HepG2 (cell line): ENCODE results near the gene MMS19. TPM values are rescaled to one million over a fixed set of nuclear protein-coding genes. Genes with fewer than 3 reads are reported as not detected.

Source experiments
- ATAC-seq: fragments of 200-7000 bp; cut with Tn5 transposase; 3 replicates; pipeline ENCODE4 v1.9.1; 2020; ENCODE audit warnings: mild to moderate bottlenecking, moderate library complexity
- BruUV-seq: library from RNA; stranded (reverse); fragments of 400-500 nt; replicated peaks from 2 replicates; lab custom pipeline; 2021; lab: Mats Ljungman, UMichigan
- CTCF ChIA-PET: fragments of 300-600 bp; formaldehyde crosslinking; extraction: SDS; loops from one replicate; lab custom pipeline; 2021; ENCODE audit warnings: low total read pairs, inconsistent platforms, low intra/inter-chr PET ratio; lab: Yijun Ruan, JAX
- POLR2A ChIA-PET: fragments of 350-600 bp; sonication (Branson Sonifier 250); formaldehyde crosslinking; loops from one replicate; lab custom pipeline; 2020; ENCODE audit warnings: antibody characterized with exemption, inconsistent platforms; lab: Yijun Ruan, JAX
- DNase-seq: peaks from one replicate; pipeline ENCODE4 v3.0.0-alpha.2; 2015; ENCODE audit warnings: low spot score
- FAIRE-seq: peaks from 3 replicates; lab custom pipeline; 2011; peaks lifted over from hg19 to GRCh38; lab: Jason Lieb, UNC
- H2AFZ ChIP-seq: one replicate; pipeline ENCODE4 v1.6.1; 2011; ENCODE audit warnings: low read length, inconsistent platforms
- H3K27ac ChIP-seq: fragments of 300-600 bp; 3 replicates; pipeline ENCODE4 v1.8.0; 2011; ENCODE audit warnings: mixed run types, mild to moderate bottlenecking, mixed read lengths, low read length, inconsistent platforms; ENCODE audit not compliant: insufficient read depth; ENCODE audit errors: extremely low read length
- H3K27me3 ChIP-seq, 2 experiments: fragments of 200-600 bp in 1 of 2; 2 replicates in 1 of 2; 3 replicates in 1 of 2; pipeline versions ENCODE4 v1.6.0 to v1.8.0; 2011; ENCODE audit warnings: low read length in 2 of 2, mild to moderate bottlenecking in 2 of 2, moderate library complexity in 2 of 2, inconsistent platforms in 1 of 2; ENCODE audit not compliant: insufficient read depth in 2 of 2, control insufficient read depth in 1 of 2
- H3K36me3 ChIP-seq, 2 experiments: fragments of 200-600 bp in 1 of 2; replicated peaks in 1 of 2; 2 replicates in 1 of 2; 3 replicates in 1 of 2; pipeline versions ENCODE4 v1.5.1 to v1.8.0; 2011; ENCODE audit warnings: low read length in 2 of 2, inconsistent platforms in 1 of 2; ENCODE audit not compliant: insufficient read depth in 2 of 2, control insufficient read depth in 1 of 2
- H3K4me1 ChIP-seq: 2 replicates; pipeline ENCODE4 v1.5.1; 2012; ENCODE audit warnings: low read length, inconsistent platforms; ENCODE audit not compliant: insufficient read depth
- H3K4me2 ChIP-seq: 2 replicates; pipeline ENCODE4 v1.6.0; 2011; ENCODE audit warnings: low read depth, low read length, inconsistent platforms
- H3K4me3 ChIP-seq, 3 experiments: fragments of 200-600 bp in 1 of 3; sonication (generic), shearing (Covaris generic) in 1 of 3; replicated peaks in 1 of 3; 2 replicates each; pipeline ENCODE4 v1.5.1; 2011 to 2016; ENCODE audit warnings: low read length in 3 of 3, inconsistent platforms in 2 of 3, low read depth in 2 of 3, mild to moderate bottlenecking in 2 of 3, control low read depth in 1 of 3, mixed read lengths in 1 of 3; ENCODE audit not compliant: insufficient read depth in 1 of 3
- H3K79me2 ChIP-seq: one replicate; pipeline ENCODE4 v1.6.1; 2011; ENCODE audit warnings: low read length, inconsistent platforms; ENCODE audit not compliant: insufficient read depth
- H3K9ac ChIP-seq: 2 replicates; pipeline ENCODE4 v1.6.0; 2011; ENCODE audit warnings: mild to moderate bottlenecking, low read depth, low read length, inconsistent platforms; ENCODE audit not compliant: insufficient read depth
- H3K9me3 ChIP-seq: 2 replicates; pipeline ENCODE4 v1.5.1; 2012; ENCODE audit warnings: mild to moderate bottlenecking, low read length
- H4K20me1 ChIP-seq: 2 replicates; pipeline ENCODE4 v1.6.0; 2011; ENCODE audit warnings: inconsistent platforms, mild to moderate bottlenecking, low read length, moderate library complexity; ENCODE audit not compliant: insufficient read depth
- FOSL1 ChIP-seq: sonication (generic); formaldehyde crosslinking; IDR thresholded peaks from 2 replicates; pipeline ENCODE4 v1.9.0; 2021; ENCODE audit warnings: missing genetic modification reagents, borderline replicate concordance
- HNRNPLL ChIP-seq: fragments of 200-400 bp; formaldehyde crosslinking; IDR thresholded peaks from 2 replicates; pipeline ENCODE4 v1.6.1; 2017; ENCODE audit warnings: mild to moderate bottlenecking, low read depth, low read length; ENCODE audit not compliant: poor library complexity, severe bottlenecking
- NR2F6 ChIP-seq, 2 experiments: IDR thresholded peaks; 2 replicates each; pipeline ENCODE4 v1.6.1; 2016; ENCODE audit warnings: antibody characterized with exemption in 1 of 2, mild to moderate bottlenecking in 1 of 2
- SMC3 ChIP-seq: IDR thresholded peaks from 2 replicates; pipeline ENCODE4 v1.6.1; 2011; ENCODE audit warnings: low read length, improper control_type of control experiment
- ZNF317 ChIP-seq: sonication (generic); formaldehyde crosslinking; IDR thresholded peaks from 2 replicates; pipeline ENCODE4 v1.5.0; 2020; ENCODE audit warnings: mild to moderate bottlenecking, missing genetic modification reagents
- ZNF746 ChIP-seq: sonication (generic); formaldehyde crosslinking; IDR thresholded peaks from 2 replicates; pipeline ENCODE4 v1.8.0; 2022; ENCODE audit warnings: mild to moderate bottlenecking, missing genetic modification reagents
- ZNF747 ChIP-seq: sonication (generic); formaldehyde crosslinking; IDR thresholded peaks from 2 replicates; pipeline ENCODE4 v1.8.1; 2023; ENCODE audit warnings: missing genetic modification reagents, mild to moderate bottlenecking, borderline replicate concordance
- whole genome bisulfite sequencing: methylation state at CpG from one replicate; pipeline ENCODE4 v1.1.6; 2017; ENCODE audit warnings: low lambda C conversion rate; 5-methylcytosine and 5-hydroxymethylcytosine counted together
- in situ Hi-C: cut with HindIII; loops from 2 replicates; pipeline ENCODE4 v1.10.0; 2017; ENCODE audit warnings: low pct_unique_long_range_greater_than_20kb; ENCODE audit not compliant: extremely low pct_ligation_motif_present
- intact Hi-C: fragments of 100-400 bp; cut with micrococcal nuclease; formaldehyde crosslinking; loops from one replicate; pipeline ENCODE4 v1.10.0; 2022; ENCODE audit not compliant: unreplicated experiment
- polyA plus RNA-seq, 8 experiments: library from polyadenylated mRNA; depleted of rRNA in 3 of 8; stranded (reverse) in 7 of 8; unstranded in 1 of 8; fragments of >200 nt; fragmentation: Illumina TruSeq in 4 of 8; extraction: Trizol in 4 of 8; gene quantifications; 2 replicates each; pipeline versions ENCODE4 v1.2.1 to v1.2.3, GENCODE V29; 2011 to 2016; ENCODE audit warnings: low read depth in 4 of 8, missing spikeins in 1 of 8, mixed read lengths in 1 of 8; ENCODE audit not compliant: insufficient read depth in 1 of 8
- total RNA-seq, 5 experiments: library from RNA; depleted of rRNA; stranded (reverse); fragments of >200 nt; fragmentation: Illumina TruSeq; extraction: Trizol; gene quantifications; 2 replicates each; pipeline ENCODE4 v1.2.3, GENCODE V29; 2016; ENCODE audit warnings: low read depth in 1 of 5
- TF ChIP-seq, protein P1 (sequence below): sonication (generic); formaldehyde crosslinking; IDR thresholded peaks from 2 replicates; pipeline ENCODE4 v1.5.1; 2020; ENCODE audit warnings: missing genetic modification reagents, mild to moderate bottlenecking, borderline replicate concordance
- TF ChIP-seq, protein P2 (sequence below): sonication (generic); formaldehyde crosslinking; IDR thresholded peaks from 2 replicates; pipeline ENCODE4 v1.5.0; 2020; ENCODE audit warnings: missing genetic modification reagents
- TF ChIP-seq, protein P3 (sequence below): sonication (generic); formaldehyde crosslinking; IDR thresholded peaks from 2 replicates; pipeline ENCODE4 v1.4.0; 2020; ENCODE audit warnings: missing genetic modification reagents, mild to moderate bottlenecking, borderline replicate concordance
- TF ChIP-seq, protein P4 (sequence below): sonication (generic); formaldehyde crosslinking; IDR thresholded peaks from 2 replicates; pipeline ENCODE4 v1.5.0; 2020; ENCODE audit warnings: mild to moderate bottlenecking, missing genetic modification reagents

Gene MMS19
- total and polyA plus RNA-seq, 2 of the 13 experiments (the other 11 are each of a cell fraction or from before 2014, with no cell fraction given): 76.4 to 107 TPM

DNA sequence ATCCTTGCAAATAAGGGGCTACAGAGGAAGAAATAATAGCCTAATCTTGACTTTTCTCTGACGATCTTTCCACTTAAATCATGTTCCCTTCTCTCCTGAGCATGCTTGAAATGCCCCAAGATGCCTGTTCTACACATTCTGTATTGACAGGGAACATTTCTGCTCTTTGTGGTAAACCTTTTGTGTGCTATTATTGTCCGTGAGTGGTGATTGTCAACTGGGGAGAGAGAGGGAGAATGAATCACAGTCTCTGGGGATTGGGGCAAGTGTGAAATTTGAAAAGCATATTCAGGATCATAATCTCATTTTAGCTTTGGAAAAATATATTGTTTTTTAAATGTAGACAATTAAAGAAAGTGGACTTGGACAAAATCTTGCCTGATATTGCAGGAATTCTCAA lies 21.1 kb upstream of the MMS19 start:
- TF ChIP-seq ZNF747 (CRISPR knock-in tag): no peak
- TF ChIP-seq, protein P1, sequence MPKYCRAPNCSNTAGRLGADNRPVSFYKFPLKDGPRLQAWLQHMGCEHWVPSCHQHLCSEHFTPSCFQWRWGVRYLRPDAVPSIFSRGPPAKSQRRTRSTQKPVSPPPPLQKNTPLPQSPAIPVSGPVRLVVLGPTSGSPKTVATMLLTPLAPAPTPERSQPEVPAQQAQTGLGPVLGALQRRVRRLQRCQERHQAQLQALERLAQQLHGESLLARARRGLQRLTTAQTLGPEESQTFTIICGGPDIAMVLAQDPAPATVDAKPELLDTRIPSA (CRISPR knock-in tag): no peak
- TF ChIP-seq HNRNPLL: no peak
- TF ChIP-seq FOSL1: no peak
- TF ChIP-seq, protein P2, sequence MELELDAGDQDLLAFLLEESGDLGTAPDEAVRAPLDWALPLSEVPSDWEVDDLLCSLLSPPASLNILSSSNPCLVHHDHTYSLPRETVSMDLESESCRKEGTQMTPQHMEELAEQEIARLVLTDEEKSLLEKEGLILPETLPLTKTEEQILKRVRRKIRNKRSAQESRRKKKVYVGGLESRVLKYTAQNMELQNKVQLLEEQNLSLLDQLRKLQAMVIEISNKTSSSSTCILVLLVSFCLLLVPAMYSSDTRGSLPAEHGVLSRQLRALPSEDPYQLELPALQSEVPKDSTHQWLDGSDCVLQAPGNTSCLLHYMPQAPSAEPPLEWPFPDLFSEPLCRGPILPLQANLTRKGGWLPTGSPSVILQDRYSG (CRISPR knock-in tag): no peak
- TF ChIP-seq, protein P3, sequence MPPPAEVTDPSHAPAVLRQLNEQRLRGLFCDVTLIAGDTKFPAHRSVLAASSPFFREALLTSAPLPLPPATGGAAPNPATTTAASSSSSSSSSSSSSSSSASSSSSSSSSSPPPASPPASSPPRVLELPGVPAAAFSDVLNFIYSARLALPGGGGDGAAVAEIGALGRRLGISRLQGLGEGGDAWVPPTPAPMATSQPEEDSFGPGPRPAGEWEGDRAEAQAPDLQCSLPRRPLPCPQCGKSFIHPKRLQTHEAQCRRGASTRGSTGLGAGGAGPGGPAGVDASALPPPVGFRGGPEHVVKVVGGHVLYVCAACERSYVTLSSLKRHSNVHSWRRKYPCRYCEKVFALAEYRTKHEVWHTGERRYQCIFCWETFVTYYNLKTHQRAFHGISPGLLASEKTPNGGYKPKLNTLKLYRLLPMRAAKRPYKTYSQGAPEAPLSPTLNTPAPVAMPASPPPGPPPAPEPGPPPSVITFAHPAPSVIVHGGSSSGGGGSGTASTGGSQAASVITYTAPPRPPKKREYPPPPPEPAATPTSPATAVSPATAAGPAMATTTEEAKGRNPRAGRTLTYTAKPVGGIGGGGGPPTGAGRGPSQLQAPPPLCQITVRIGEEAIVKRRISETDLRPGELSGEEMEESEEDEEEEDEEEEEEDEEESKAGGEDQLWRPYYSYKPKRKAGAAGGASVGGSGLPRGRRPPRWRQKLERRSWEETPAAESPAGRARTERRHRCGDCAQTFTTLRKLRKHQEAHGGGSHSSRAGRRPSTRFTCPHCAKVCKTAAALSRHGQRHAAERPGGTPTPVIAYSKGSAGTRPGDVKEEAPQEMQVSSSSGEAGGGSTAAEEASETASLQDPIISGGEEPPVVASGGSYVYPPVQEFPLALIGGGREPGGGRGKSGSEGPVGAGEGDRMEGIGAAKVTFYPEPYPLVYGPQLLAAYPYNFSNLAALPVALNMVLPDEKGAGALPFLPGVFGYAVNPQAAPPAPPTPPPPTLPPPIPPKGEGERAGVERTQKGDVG: no peak
- TF ChIP-seq SMC3: no peak
- TF ChIP-seq, protein P4, sequence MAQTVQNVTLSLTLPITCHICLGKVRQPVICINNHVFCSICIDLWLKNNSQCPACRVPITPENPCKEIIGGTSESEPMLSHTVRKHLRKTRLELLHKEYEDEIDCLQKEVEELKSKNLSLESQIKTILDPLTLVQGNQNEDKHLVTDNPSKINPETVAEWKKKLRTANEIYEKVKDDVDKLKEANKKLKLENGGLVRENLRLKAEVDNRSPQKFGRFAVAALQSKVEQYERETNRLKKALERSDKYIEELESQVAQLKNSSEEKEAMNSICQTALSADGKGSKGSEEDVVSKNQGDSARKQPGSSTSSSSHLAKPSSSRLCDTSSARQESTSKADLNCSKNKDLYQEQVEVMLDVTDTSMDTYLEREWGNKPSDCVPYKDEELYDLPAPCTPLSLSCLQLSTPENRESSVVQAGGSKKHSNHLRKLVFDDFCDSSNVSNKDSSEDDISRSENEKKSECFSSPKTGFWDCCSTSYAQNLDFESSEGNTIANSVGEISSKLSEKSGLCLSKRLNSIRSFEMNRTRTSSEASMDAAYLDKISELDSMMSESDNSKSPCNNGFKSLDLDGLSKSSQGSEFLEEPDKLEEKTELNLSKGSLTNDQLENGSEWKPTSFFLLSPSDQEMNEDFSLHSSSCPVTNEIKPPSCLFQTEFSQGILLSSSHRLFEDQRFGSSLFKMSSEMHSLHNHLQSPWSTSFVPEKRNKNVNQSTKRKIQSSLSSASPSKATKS (CRISPR knock-in tag): no peak
- TF ChIP-seq ZNF317 (CRISPR knock-in tag): no peak
- no peak for TF ChIP-seq NR2F6 (IDR thresholded peaks at IDR 0.05)
- TF ChIP-seq NR2F6 (CRISPR knock-in tag; IDR thresholded peaks at IDR 0.05): no peak
- TF ChIP-seq ZNF746 (CRISPR knock-in tag): no peak
- Histone ChIP-seq H3K27me3 (no peaks in the 10 kb centered on the region), H3K4me1 (peaks cover 16% of the 10 kb centered on the region), H3K27ac (no peak overlapping the region), H3K9ac (no peak overlapping the region), H3K79me2 (no peaks in the 10 kb centered on the region), H4K20me1 (no peaks in the 10 kb centered on the region; the same call in 1 of the 2 replicates), H3K4me2 (no peak overlapping the region), H3K36me3 (no peaks in the 10 kb centered on the region), H3K9me3 (no peaks in the 10 kb centered on the region), H2AFZ (no peak overlapping the region), H3K4me3 (no peak overlapping the region)
- no peak for DNase-seq
- no peak for FAIRE-seq
- in situ Hi-C loops: no loop called here
- ChIA-PET CTCF (no interaction called here), POLR2A (no interaction called here)
- intact Hi-C loops: no loop called here
- WGBS: 69% methylated on average over 2 of the region's 2 CpGs
- BruUV-seq: no TSS peak
- no peak for ATAC-seq
